Fibroblast of the conjunctiva (primary cell): ENCODE results near the gene SEMA4A.

Experiments used
- DNase-seq: peaks from one replicate; pipeline ENCODE4 v3.0.0-alpha.2; 2010; ENCODE audit warnings: low read depth

Gene SEMA4A

DNA sequence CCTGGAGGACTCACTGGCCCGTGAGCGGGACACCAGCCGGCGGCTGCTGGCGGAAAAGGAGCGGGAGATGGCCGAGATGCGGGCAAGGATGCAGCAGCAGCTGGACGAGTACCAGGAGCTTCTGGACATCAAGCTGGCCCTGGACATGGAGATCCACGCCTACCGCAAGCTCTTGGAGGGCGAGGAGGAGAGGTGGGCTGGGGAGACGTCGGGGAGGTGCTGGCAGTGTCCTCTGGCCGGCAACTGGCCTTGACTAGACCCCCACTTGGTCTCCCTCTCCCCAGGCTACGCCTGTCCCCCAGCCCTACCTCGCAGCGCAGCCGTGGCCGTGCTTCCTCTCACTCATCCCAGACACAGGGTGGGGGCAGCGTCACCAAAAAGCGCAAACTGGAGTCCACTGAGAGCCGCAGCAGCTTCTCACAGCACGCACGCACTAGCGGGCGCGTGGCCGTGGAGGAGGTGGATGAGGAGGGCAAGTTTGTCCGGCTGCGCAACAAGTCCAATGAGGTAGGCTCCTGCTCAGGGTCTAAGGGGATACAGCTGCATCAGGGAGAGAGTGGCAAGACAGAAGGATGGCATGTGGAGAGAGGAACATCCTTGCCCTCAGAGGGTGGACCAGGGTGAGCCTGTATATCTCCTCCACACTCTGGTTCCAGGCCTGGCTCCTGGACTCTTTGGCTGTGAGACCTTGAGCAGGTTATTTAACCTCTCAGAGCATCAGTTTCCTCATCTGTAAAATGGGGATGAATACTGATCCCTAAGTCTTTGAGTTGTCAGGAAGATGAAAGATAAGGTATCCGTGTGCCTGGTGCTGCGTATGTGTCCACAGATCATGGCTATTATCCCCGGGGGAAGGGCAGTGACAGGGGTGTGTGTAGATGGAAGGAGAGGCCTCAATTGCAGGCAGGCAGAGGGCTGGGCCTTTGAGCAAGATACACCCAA lies 17.2 kb upstream of the SEMA4A start:
- no peak for DNase-seq

GRCh38 chr1:156136970-156137483 lies 16.4 kb upstream of the SEMA4A start:
- no peak for DNase-seq

DNA sequence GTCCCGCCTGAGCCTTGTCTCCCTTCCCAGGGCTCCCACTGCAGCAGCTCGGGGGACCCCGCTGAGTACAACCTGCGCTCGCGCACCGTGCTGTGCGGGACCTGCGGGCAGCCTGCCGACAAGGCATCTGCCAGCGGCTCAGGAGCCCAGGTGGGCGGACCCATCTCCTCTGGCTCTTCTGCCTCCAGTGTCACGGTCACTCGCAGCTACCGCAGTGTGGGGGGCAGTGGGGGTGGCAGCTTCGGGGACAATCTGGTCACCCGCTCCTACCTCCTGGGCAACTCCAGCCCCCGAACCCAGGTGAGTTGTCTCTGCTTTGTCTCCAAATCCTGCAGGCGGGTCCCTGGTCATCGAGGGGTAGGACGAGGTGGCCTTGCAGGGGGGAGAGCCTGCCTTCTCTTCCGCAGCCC lies 14.9 kb upstream of the SEMA4A start:
- DNase-seq, result no peak

GRCh38 chr1:156140879-156141707 lies 12.3 kb upstream of the SEMA4A start:
- no peak for DNase-seq

DNA sequence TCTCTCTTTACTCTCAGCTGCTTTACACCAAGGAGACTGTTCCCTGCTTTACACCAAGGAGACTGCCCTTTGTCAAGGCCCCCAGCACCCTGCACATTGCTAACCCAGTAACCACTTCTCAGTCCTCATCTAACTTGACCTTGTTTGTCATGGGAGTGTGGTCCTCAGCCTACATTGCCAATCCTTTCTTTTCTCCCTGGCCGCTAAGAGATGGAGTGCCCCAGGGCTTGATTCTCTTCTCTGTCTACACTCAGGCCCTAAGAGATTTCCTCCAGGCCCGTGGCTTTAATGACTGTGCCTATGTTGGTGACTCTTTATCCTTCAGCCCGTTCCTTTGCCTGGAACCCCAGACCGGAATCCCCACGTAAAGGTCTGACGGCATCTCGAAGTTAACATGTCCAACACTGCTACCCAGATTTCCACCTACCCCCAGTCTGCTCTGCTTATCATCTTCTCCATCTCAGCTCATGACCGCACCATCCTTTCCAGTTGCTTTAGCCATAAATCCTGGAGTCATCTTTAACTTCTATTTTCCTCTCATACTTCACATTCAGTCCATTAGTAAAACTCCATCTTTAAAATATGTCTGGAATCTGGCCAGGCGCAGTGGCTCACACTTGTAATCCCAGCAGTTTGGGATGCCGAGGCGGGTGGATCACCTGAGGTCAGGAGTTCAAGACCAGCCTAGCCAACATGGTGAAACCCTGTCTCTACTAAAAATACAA lies 9.5 kb upstream of the SEMA4A start:
- DNase-seq, result no peak

GRCh38 chr1:156144742-156145141 lies 8.6 kb upstream of the SEMA4A start:
- DNase-seq, result no peak

DNA sequence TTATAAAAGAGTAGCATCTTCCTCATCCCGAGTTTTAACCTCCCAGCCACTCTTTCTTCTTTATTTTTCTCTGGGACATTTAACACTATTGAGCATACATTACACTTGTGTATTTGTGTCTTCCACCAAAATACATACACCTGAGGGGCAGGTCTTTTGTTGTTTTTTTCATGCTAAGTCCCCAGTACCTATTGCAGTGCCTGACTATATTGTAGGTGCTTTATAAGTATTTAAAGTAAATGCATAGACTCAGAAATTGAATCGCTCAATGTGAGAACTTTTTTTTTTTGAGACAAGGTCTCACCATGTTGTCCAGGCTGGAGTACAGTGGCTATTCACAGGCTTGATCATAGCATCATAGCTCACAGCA lies 7.8 kb upstream of the SEMA4A start:
- DNase-seq, result no peak

- peak; percentile 88 for DNase-seq
Observed at GRCh38 chr1:156146020-156146768, 7.2 kb upstream of the SEMA4A start.

- no peak for DNase-seq
Observed at GRCh38 chr1:156146769-156147405, 6.5 kb upstream of the SEMA4A start.

GRCh38 chr1:156148216-156148615 lies 5.2 kb upstream of the SEMA4A start:
- no peak for DNase-seq

GRCh38 chr1:156149374-156150332 lies 3.7 kb upstream of the SEMA4A start:
- DNase-seq, result no peak

GRCh38 chr1:156150333-156151011 lies 2.9 kb upstream of the SEMA4A start:
- no peak for DNase-seq

- DNase-seq, result no peak
Observed at GRCh38 chr1:156151093-156151688, 2.2 kb upstream of the SEMA4A start.

- no peak for DNase-seq
Observed at GRCh38 chr1:156152628-156153027, 757 bp upstream of the SEMA4A start.

DNA sequence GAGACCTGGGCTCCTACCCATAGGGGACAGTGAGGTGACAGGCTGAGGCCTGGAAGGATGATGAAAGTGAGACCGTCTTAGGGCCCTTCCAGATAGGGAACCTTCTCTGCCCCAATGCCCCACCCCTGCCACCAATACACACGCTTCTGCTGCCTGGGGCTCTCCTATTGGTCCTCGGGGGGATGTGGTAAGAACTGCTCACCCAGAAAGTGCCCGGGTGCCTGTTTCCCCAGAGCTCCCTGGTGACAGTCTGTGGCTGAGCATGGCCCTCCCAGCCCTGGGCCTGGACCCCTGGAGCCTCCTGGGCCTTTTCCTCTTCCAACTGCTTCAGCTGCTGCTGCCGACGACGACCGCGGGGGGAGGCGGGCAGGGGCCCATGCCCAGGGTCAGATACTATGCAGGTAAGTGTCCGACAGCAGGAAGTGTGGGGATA lies 948 bp downstream of the SEMA4A start:
- DNase-seq, result no peak

- DNase-seq, result no peak
Observed at GRCh38 chr1:156155756-156156510, 2.5 kb downstream of the SEMA4A start.

GRCh38 chr1:156157506-156157905 lies 4.1 kb downstream of the SEMA4A start:
- DNase-seq, result no peak

DNA sequence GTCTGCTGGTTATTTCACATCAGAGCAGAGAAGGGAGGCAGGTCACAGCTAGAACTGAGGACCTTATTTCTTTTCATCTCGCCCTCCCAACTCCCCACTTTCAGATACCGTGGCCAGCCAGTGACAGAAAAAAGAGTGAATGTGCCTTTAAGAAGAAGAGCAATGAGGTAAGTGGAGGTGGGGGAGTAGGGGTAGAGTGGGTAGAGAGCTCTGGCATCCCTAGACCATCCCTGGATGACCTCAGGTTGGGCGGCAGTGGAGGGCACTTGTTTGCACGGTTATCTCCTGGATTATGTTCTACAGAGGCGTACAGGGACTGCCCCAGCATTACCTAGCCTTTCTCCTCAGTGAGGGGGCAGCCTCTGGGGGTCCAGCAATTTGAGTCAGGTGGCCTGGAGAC lies 4.6 kb downstream of the SEMA4A start:
- no peak for DNase-seq
